ENCODE results near the gene UBAP1L. TPM values are rescaled to one million over a fixed set of nuclear protein-coding genes. Genes with fewer than 3 reads are reported as not detected.

UBAP1L gene
- total RNA-seq, 1 experiment from 2014 or later = 3.0 TPM

DNA sequence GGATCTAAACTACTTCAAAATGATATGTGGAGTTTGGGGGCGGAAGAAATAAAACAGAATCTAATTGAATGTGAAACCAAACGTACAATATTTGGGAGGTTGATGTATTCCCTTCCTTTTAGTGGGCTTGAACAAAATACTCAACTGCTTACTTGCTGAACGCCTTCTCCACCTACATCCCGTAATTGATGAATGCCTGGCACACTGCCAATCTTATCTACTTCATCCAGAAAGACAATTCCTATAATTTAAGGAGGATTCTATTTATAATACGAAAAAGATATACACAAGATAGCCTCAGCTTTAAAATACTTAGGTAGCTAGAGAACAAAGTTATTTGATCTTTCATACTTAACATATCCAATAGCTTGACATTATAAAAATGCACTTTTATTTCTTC lies 41.7 kb upstream of the UBAP1L start:
- Histone ChIP-seq H2BK15ac (ENCODE audit: low read depth, low read length) (no peak overlapping the region), H3K18ac (ENCODE audit: insufficient read length, low read depth, low read length) (no peak overlapping the region), H3K27ac (ENCODE audit: insufficient read length, low read depth, low read length) (no peak overlapping the region), H4K20me1 (ENCODE audit: control insufficient read depth, insufficient read depth, insufficient read length) (no peaks in the 10 kb centered on the region), H3K27me3 (ENCODE audit: insufficient read depth, low read length) (no peaks in the 10 kb centered on the region), H2BK120ac (ENCODE audit: low read depth, low read length, poor library complexity, severe bottlenecking) (no peak overlapping the region), H2AK5ac (ENCODE audit: insufficient read length, low read length) (no peak overlapping the region), H3K23ac (ENCODE audit: insufficient read length, low read depth, low read length) (no peak overlapping the region), H2AFZ (ENCODE audit: low read length) (no peak overlapping the region), H2BK5ac (ENCODE audit: insufficient read length, low read length) (no peak overlapping the region), H2BK20ac (ENCODE audit: low read depth, low read length, poor library complexity, severe bottlenecking) (no peak overlapping the region), H3K9me3 (ENCODE audit: control insufficient read depth, low read depth, low read length) (no peaks in the 10 kb centered on the region), H4K5ac (ENCODE audit: insufficient read length, low read depth, low read length) (no peak overlapping the region), H3K79me1 (ENCODE audit: insufficient read depth, low read depth, low read length, poor library complexity, severe bottlenecking) (no peaks in the 10 kb centered on the region), H3K79me2 (ENCODE audit: insufficient read depth, low read length) (no peaks in the 10 kb centered on the region), H3T11ph (ENCODE audit: low read length) (no peak overlapping the region), H3K23me2 (ENCODE audit: insufficient read length, low read depth, low read length, poor library complexity, severe bottlenecking) (no peaks in the 10 kb centered on the region), H3K14ac (ENCODE audit: insufficient read depth, low read length) (no peak overlapping the region), H4K91ac (ENCODE audit: insufficient read length, low read depth, low read length) (no peak overlapping the region), H2BK12ac (ENCODE audit: insufficient read length, low read depth, low read length) (no peak overlapping the region), H3K56ac (ENCODE audit: insufficient read length, low read depth, low read length) (no peak overlapping the region), H3K9ac (ENCODE audit: extremely low read depth, insufficient read length, low read length) (no peak overlapping the region), H3K4ac (ENCODE audit: low read depth, low read length) (no peak overlapping the region), H3K4me1 (ENCODE audit: insufficient read depth, low read length) (no peaks in the 10 kb centered on the region), H3K4me2 (ENCODE audit: insufficient read depth, insufficient read length, low read length) (no peak overlapping the region), H4K8ac (replicated peaks; ENCODE audit: insufficient read length, low read depth, low read length) (no peak overlapping the region)
- H3K36me3 Mint-ChIP-seq (ENCODE audit: insufficient read depth in 1 of 3, low read depth in 3 of 3) = peaks cover 20 to 53% (median 49%) of the 10 kb centered on the region in 3 experiments; a peak in 6 of 7 replicates
- WGBS (ENCODE audit: extremely low coverage, insufficient read length, low lambda C conversion rate) = no CpG with 5 or more reads among the region's 5 CpGs
- DNase-seq = no peak
- no peak overlapping the region for H3K4me3 Mint-ChIP-seq
- no peak overlapping the region for H3K27ac Mint-ChIP-seq
- no peaks in the 10 kb centered on the region for H3K9me3 Mint-ChIP-seq
- no peaks in the 10 kb centered on the region for H3K27me3 Mint-ChIP-seq (ENCODE audit: low read depth)
- TF ChIP-seq, protein P1, sequence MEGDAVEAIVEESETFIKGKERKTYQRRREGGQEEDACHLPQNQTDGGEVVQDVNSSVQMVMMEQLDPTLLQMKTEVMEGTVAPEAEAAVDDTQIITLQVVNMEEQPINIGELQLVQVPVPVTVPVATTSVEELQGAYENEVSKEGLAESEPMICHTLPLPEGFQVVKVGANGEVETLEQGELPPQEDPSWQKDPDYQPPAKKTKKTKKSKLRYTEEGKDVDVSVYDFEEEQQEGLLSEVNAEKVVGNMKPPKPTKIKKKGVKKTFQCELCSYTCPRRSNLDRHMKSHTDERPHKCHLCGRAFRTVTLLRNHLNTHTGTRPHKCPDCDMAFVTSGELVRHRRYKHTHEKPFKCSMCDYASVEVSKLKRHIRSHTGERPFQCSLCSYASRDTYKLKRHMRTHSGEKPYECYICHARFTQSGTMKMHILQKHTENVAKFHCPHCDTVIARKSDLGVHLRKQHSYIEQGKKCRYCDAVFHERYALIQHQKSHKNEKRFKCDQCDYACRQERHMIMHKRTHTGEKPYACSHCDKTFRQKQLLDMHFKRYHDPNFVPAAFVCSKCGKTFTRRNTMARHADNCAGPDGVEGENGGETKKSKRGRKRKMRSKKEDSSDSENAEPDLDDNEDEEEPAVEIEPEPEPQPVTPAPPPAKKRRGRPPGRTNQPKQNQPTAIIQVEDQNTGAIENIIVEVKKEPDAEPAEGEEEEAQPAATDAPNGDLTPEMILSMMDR (conservative IDR thresholded peaks at IDR 0.05) = no peak
- no peaks in the 10 kb centered on the region for H3K4me1 Mint-ChIP-seq

Data from H9 (cell line).